Measurements from ENCODE around the gene SLC22A23.

The SLC22A23 gene

DNA sequence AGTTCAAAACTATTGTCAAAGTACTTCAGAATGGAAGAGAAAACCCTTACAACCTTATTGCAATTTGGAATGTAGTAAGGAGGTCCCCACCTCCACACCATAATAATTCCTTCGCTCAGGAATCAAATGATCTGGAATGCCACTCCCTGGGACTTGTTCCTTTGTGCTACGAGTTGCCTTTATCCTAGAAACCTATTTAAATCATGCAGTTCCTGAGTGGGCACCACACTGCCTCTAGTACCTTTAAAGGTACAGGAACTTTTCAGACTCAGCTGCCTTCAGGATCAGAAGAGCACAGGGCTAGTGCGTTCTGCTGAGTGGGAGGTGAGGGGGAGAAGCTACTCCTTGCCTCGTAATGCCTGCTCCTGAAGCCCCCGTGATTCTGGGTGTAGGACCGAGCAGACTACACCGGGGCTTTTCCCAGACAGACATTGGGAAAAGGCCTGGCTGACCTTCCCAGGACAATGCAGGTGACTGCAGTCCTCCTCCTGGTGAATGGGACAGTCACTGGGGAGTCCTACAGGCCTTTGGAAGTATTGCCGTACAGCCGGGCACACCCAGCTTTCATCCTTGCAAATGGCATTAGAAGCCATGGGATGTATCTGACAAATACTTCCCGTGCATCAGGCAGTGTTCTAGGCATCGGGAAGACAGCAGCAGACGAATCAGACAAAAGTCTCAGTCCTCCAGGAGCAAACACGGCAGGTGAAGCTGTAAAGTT, 217.6 kb downstream of the SLC22A23 start:
- no peak for DNase-seq (ENCODE audit: low spot score)

DNA sequence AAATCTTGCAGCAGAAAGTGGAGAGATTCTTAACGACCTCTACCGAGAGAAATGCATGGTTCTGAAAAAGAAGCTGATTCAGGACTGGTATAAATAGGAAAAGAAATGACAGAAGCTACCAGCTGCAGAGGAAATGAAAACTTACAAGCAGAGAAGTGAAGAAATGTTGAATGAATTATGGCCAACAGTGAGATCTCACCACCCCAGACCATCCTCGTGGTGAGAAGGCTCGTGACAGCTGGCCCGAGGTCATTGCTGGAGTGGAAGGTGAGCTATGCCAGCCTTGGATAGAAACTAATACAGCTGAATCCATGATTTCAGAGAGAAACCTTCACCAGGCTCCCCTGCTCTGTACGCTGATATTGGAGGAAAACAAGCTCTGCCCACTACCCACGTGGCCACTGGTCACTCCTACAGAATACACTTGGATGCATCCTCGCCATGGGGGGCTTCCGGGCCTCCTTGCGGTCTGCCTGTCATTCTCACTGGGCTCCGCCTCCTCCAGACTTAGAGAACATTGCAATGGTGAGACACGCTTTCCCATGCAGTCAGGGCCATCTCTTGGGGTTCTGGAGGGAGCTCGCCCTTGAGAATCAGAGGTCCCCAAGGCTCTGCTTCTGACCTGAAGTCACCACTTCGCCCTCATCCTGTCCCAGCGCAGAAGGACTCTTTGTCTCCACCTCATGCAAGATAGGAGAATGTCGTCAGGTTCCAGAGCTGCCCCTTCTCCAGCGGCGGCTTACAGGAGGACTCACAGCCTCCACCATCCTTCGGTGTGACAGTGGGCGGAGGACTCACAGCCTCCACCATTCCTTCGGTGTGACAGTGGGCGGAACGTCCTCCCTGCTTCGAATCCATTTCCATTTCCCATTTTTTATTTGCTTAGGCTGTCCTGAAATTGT, 218.8 kb downstream of the SLC22A23 start:
- DNase-seq (ENCODE audit: low spot score), result no peak

DNA sequence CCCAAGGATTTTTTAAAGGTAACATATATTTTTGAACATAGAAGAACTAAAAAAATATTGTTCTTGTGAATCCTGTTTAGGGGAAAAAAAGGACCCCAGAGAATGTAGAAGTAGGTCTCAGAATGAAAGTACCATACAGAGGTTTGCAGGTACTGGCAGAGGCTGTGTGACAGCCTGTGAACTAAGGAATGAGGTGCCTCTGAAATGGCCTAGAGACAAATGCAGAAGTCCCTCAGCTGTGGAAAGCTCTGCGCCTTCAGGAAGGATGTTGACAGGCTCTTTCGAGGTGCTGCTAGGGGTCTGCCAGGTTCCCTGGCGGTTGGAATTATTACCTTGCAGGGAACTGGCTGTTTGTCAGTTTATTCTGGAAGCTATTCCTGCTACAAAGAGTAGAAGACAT, 220.8 kb downstream of the SLC22A23 start:
- no peak for DNase-seq (ENCODE audit: low spot score)

DNA sequence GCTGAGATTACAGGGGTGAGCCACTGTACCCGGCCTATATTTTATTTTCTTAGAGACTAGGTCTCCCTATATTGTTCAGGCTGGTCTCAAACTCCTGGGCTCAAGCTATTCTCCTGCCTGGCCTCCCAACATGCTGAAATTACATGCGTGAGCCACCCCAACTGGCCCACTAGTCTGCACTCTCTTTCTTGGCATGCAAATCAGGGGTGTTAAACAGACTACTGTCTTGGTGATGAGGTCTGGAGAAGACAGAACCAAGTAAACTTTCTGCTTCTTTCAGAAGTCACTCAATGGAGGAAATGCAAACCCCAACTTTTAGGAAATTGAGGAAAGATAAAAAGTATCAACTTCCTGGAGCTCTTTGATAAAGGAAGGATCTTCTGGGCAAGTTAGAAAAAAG, 221.4 kb downstream of the SLC22A23 start:
- no peak for DNase-seq (ENCODE audit: low spot score)

DNA sequence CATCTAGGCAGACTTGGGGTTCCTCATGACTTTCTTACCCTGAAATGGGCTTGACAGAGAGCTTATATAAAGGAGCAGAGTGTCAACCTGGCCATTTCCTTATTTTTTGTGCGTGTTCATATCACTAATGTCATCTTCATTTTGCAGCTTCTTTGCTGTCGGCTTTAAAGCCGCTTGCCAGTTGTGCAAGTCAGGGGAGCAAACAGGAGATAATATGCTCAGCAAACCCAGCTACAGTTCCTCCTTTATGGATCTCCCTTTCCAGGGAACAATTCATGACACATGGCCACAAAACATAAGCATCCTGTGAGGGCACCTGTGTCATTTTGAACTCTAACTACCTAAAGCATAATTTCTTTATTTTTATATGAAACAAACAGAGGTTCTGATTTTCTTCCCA, 222.9 kb downstream of the SLC22A23 start:
- DNase-seq (ENCODE audit: low spot score), result no peak

DNA sequence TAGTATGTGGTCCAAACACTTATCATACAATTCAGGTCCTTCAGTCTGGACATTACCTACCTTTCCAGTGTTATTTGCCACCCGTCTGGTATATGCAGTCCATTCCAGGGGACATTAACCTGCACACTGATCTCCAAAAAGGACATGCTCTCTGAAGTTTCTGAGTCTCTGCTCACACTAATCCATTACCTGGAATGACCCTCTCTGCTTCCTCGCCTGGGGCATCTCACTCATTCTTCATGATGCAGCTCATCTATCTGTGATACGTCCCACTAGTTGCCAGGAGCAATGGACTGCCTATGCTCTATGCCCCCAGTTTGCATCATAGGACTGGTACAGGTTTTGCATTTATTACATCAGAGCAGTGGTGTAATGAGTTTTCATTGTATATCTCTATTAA, 223.5 kb downstream of the SLC22A23 start:
- no peak for DNase-seq (ENCODE audit: low spot score)

DNA sequence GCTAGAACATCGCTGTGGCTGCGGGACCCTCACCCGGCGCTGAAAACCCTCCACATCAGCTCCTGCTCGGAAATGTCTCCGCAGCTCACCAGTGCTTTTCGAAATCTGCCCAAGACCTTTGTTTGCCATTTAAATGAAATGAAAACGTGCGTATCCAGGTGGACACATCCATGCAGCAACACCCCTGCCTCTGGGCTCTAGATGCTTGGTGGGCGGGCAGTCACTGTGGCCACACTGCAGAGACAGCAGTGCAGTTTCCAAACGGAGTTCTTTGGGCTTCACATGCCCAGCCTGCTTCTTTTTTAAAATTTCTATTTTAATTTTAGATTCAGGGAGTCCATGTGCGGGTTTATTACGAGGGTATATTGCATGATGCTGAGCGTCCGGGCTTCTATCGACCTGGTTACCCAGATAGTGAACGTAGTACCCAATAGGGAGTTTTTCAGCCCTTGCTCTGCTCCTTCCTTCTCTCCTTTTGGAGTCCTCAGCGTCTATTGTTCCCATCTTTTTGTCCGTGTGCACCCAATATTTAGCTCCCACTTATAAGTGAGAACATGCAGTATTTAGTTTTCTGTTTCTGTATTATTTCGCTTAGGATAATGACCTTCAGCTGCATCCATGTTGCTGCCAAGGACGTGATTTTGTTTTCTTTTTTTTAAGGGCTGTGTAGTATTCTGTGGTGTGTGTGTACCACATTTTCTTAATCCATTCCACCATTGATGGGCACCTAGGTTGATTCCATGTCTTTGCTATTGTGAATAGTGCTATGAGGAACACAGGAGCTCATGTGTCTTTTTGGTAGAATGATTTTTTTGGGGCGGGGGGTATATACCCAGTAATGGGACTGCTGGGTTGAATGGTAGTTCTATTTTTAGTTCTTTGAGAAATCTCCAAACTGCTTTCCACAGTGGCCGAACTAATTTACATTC, 224.6 kb downstream of the SLC22A23 start:
- DNase-seq (ENCODE audit: low spot score), result no peak

DNA sequence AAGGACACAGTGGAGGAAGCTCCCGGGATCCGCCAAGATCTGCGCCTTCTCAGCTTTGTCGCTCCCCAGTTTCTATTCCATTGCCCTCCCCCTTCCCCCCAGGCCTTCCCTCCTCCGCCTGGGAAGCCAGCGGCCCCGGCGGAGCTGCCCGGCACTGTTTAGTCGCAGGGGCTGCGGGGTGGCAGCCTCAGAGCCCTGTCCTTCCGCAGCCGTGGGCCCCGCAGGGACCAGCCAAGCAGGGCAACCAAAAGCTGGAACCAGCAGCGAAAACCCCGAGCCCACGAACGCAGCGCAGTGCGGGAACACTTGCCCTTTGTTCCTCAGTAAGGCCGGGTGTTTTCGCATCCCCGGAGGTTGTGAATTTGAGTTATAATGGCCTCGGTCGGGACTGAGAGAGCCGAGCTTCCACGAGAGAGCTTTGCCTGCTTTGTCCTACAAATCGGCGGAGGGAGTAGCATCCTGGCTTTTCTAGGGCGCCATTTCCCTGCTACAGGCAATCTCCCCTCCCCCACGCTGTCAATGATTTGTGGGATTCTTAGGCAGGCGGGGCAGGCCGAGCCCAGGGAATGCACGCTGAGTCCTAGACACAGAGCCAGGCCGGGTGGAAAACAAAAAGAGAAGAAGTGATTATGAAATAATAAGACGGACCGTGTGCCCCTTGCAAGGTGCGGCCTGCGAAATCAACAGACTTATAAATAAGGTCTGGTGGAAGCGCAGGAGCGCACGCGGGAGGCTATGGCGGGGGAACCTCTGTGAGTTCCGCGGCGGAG, 225.4 kb downstream of the SLC22A23 start:
- peak; percentile 81 for DNase-seq (ENCODE audit: low spot score)

DNA sequence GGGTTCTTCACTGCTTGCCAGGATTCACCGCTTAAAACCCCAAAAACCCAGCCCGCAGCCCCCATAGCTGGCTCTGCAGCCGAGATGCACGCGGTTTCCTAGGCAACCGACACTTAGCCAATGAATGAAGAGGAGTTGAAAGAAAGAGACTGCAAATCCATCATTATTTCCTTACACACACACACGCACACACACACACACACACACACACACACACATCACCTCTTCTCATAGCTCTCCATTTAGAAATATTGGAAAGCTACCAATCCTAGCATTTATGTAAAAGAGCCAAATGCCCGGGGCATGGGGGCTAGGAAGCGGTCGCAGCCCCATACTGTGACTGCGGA, 226.0 kb downstream of the SLC22A23 start:
- no peak for DNase-seq (ENCODE audit: low spot score)

DNA sequence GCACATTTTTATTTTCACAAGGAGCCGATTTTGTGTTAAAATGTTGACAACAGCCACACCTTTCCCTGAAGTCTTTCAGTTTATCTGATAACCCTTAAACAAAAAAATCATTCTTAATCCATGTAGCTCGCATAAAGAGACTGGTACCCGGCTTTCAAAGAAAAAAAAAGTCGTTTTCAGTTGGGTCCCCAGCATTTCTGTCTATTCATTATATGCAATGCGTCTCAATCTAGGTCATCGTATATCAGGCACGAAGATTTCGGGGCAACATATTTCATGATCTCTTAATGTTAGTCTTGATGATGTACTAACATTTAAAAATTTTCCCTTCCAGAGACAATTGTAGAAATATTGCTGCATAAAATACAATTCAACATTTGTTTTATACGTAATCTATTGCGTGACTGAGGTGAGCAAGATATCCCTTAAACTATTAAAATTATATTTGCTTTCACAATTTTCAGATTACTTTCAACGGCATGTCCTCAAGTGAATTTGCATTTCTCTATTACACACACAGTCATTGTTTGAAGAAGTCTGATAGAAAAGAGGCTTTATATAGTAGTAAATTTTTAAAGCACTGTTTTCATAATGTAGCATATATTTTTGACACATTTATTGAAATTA, 226.5 kb downstream of the SLC22A23 start:
- no peak for DNase-seq (ENCODE audit: low spot score)

DNA sequence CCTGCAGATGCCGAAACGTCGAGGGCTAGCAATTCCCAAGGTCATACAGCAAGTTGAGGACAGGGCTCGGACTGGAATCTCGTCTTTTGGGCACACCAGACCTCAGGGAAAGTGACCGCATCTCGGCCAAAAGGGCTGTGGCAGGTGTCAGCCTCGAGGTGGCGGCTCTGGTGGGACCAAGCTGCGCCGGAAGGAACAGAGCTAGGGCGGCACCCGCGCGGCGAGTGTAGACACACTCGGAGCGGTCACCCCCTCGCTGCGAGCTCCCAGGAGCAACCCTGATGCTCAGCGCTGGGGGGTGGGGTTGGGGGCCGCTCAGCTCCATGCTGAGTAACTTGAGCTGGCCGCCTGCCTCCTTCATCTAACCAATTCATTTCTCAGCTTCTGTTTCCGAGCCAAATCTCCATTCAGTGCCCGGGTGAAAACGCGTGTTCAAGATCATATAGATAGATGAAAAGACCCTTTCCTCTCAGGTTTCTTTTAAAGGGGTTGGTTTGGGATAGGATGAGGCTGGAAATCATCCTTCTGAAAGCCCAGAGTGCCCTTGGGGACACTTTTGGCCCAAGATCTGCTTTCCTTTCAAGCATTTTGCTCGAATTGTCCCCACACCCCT, 227.2 kb downstream of the SLC22A23 start:
- peak; percentile 72 for DNase-seq (ENCODE audit: low spot score)

DNA sequence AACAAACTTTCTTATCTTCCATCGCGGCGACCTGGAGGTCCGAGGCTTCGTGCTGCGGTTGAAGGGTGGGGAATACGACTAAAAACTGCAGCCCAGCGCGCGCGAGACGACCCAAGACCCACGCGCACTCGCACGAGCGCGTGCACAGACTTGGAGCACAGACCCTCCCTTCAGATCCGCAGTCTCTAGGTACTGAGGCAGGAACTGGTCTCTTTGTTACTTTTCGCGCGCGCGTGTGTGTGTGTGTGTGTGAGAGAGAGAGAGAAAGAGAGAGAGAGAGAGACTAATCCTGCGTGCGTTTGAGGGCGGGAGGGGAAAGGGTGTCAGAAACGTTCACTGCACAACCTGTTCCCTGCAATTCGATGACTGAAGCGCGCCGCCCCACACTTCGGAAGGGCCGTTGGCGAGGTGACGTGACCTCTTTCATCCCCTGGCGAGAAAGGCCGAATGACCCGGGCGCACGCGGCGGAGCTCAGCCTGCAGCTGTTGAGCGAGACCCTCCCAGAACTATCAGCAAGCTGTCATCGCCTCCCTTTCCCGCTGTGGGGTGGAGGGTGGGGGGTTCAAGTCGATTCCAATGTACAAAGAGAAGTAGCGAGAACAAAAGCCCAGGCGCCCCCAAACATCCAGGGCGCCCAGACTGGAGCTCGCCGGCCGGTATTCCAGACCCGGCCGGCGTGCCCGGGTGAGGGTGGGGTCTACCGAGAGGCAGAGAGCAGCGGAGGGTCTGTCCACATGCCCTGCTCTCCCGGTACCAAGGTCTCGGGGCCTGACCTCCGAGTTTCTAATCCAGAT, 227.9 kb downstream of the SLC22A23 start:
- no peak for DNase-seq (ENCODE audit: low spot score)

DNA sequence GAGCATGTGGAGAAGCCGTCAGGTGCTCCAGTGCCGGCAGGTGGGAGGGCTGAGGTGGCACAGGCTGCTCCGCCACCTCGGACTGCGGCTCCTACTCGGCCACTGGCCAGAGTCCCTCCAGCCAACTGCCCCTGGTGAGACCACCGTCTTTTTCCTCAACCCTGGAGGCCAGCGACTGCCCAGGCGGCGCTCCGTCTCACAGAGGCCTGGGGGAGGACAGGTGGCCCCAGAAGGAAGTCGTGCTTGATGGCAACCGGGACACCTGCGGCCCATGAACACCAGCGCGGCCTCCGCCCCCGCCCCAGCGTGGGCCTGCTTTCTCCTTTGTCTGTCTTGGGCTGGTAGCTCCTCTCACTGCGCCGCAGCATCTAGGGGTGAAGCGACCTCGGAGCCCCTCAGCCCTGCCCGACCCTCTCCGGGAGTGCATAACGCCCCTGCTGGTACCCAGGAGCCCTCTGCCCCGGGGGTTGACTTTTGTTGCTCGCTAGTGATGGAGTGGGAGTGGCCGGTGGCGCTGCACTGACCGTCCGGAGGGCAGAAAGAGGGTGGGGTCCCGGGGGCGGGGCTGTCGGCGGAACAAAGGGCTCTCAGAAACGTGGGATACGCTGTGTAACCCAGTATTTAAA, 228.7 kb downstream of the SLC22A23 start:
- no peak for DNase-seq (ENCODE audit: low spot score)

DNA sequence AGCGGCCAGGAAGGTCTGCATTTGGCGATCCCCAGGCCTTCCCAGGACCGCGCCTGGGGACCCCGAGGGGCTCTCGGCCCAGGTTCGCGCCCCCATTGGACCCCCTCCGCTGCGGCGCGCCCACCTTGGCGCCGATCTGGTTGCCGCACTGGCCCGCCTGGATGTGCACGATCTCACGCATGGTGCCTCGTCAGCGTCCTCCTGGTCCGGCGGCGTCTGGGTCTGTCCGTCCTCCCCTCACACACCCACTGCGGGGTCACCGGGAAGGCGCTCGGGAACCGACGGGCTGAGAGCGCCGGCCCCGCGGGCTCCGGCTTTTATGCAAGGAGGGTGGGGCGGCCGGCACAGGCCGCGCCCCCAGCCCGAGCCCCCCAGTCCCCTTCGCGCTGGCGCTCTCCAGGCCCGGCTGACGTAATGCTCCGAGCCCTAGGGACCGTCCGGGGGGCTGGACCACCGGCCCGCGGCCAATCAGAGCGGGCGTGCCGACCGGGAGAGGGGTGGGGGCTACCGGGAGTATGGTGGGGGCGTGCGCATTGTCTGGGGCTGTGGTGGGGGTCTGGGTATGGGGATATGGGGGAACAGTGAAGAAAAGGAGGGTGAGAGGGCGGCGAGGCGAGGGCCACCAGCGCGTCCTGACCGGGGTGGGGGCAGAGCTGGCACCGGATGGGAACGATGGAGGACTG, 229.3 kb downstream of the SLC22A23 start, which contains the start of gene TUBB2B:
Gene TUBB2B, minus strand, starts transcription at position 291 of the 683 bp plus-strand sequence. Its CDS starts 110 bp downstream, at position 181.
- peak; percentile 86 for DNase-seq (ENCODE audit: low spot score)

DNA sequence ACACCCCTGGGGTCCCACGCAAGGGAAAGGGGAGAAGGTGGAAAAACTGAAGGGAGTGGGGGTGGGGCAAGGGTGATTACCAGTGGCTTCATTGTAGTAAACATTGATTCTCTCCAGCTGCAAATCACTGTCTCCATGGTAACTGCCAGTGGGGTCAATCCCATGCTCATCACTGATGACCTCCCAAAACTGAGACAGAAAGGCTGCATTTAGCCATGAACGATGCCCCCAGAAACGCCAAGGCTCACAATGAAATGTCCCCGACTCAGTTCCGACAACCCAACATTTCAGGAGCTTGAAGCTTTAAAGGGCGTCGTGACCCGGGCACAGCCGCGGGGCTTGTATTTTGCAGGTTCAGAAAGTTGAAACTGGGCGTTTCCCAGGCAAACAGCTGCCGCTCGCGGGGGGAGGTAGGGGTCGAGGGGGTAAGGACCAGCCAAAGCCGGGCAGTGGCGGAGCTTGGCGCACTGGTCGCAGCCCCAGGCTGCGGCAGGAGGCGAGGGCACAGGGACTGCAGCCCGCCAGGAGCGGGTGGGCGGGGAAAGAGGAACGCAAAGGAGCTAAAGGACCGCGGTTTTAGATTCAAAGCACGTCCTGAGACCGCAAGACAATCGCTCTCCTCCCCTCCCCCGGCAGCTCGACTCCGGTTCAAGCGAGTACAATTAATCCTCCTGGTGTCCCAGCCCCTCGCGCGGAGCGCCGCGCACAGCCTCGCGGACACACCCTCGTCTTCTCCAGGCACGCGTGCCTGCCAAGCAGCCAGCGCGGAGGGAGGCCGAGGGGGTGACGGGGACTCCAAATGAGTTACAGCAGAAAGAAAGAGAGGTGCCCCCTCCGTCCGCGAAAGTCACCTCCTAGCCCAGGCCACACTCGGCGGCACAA, 230.1 kb downstream of the SLC22A23 start:
- peak; percentile 78 for DNase-seq (ENCODE audit: low spot score)

DNA sequence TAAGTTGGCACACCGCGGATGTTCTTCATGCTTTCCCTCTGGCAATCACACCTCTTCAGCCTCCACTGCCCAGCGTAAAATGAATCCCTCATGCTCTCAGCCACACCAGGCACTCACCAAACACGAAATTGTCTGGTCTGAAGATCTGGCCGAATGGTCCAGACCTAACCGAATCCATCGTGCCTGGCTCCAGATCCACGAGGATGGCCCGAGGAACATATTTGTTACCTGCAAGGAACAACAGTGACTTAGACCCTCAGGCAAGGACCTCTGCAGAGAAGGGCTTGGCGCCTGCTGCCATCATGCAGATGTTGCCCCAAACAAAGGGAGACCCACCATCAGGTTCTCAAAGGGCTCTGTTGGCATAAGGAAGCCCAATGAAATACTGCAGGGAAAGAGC, 230.8 kb downstream of the SLC22A23 start:
- no peak for DNase-seq (ENCODE audit: low spot score)

DNA sequence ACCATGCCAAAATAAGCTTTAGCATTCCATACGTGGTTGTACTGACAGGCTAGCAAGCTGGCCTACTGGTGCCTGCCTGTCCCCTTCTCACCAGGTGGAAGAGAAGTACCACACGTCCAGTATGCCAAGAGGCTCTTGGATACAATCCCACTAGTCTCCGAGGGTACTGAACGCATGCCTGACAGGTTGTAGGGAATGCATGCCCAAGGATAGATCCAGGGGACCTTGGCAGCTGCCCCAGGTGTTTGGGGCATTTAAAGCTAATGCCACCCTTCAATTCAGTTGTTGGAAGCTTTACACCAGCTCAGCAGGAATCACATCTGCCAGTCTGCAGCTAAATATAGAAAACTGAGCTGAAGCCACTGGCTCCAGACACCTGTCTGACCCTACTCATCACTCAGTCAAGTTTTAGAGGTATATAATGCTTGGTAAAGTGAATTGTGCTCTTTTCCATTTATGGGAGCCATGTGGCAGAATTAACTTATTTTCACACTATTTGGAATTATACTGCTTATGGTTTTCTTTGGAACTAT, 234.3 kb downstream of the SLC22A23 start:
- no peak for DNase-seq (ENCODE audit: low spot score)
